Heart left ventricle (tissue), 16 donors: ENCODE measurements around the gene ORC6. TPM values are rescaled to one million over a fixed set of nuclear protein-coding genes. Genes with fewer than 3 reads are reported as not detected.
"Not testable (repeated sequence)": the region's sequence is repeated elsewhere in the genome, so short reads cannot be mapped to it uniquely, and the experiment has no call there.

Source experiments
- ATAC-seq, 4 donors: fragments of 200-7000 bp; cut with Tn5 transposase; one replicate each; pipeline ENCODE4 v1.9.1; 2020 to 2022; ENCODE audit warnings: moderate library complexity in 4 of 4, mild to moderate bottlenecking in 3 of 4, moderate number of reproducible peaks in 1 of 4
- DNase-seq, 5 donors: peaks; one replicate each; pipeline ENCODE4 v3.0.0-alpha.2; 2020
- H3K27ac ChIP-seq, 12 donors: fragments of 200-600 bp; sonication (generic) in 4 of 12; one replicate each; pipeline versions ENCODE4 v1.5.0 to v1.8.0; 2016 to 2022; ENCODE audit warnings: mild to moderate bottlenecking in 2 of 12
- H3K27me3 ChIP-seq, 9 donors: fragments of 200-600 bp; sonication (generic) in 2 of 9; one replicate each; pipeline versions ENCODE4 v1.5.1 to v1.8.0; 2016 to 2022; ENCODE audit warnings: mild to moderate bottlenecking in 3 of 9
- H3K36me3 ChIP-seq, 9 donors: fragments of 200-600 bp; sonication (generic) in 2 of 9; one replicate each; pipeline versions ENCODE4 v1.5.0 to v1.8.0; 2018 to 2022; ENCODE audit warnings: mild to moderate bottlenecking in 2 of 9
- H3K4me1 ChIP-seq, 12 donors: fragments of 200-600 bp; sonication (generic) in 4 of 12; one replicate each; pipeline versions ENCODE4 v1.5.0 to v1.8.0; 2016 to 2022; ENCODE audit warnings: mild to moderate bottlenecking in 3 of 12
- H3K4me3 ChIP-seq, 12 donors: fragments of 200-600 bp; sonication (generic) in 4 of 12; one replicate each; pipeline versions ENCODE4 v1.5.0 to v1.8.0; 2017 to 2022; ENCODE audit warnings: mild to moderate bottlenecking in 9 of 12, moderate library complexity in 4 of 12
- H3K9me3 ChIP-seq, 12 donors: fragments of 200-600 bp; sonication (generic) in 4 of 12; one replicate each; pipeline versions ENCODE4 v1.5.0 to v1.8.0; 2016 to 2022; ENCODE audit warnings: mild to moderate bottlenecking in 1 of 12
- CTCF ChIP-seq, 12 donors: fragments of 200-600 bp; sonication (generic) in 4 of 12; IDR thresholded peaks; one replicate each; pipeline versions ENCODE4 v1.5.0 to v1.8.0; 2018 to 2022; ENCODE audit warnings: antibody characterized with exemption in 12 of 12, mild to moderate bottlenecking in 5 of 12
- POLR2A ChIP-seq, 2 donors: fragments of 450-650 bp; IDR thresholded peaks; one replicate each; pipeline ENCODE4 v1.6.1; 2017; ENCODE audit warnings: antibody characterized with exemption in 2 of 2, mild to moderate bottlenecking in 2 of 2, moderate library complexity in 2 of 2
- WGBS, 4 donors: extraction: QIAGEN DNeasy Blood & Tissue Kit in 2 of 4; methylation state at CpG; one replicate each; pipeline versions ENCODE4 v1.1.5 to v1.1.7; 2013 to 2018; 5-methylcytosine and 5-hydroxymethylcytosine counted together
- intact Hi-C, 10 donors: fragments of 100-400 bp; cut with DNase I; formaldehyde crosslinking; loops; one replicate each; pipeline versions ENCODE4 v1.11.1 to v1.14.2; 2022
- polyA plus RNA-seq, 2 donors: library from polyadenylated mRNA; stranded (reverse); fragments of 200-250 nt; gene quantifications; one replicate each; pipeline ENCODE4 v1.2.3, GENCODE V29; 2013
- total RNA-seq, 9 donors: library from RNA; depleted of rRNA in 2 of 9; stranded (reverse); fragments of >200 nt in 2 of 9; fragmentation: NEBNext Ultra II Directional in 3 of 9; extraction: Animal tissue kit (Norgen Biotek cat#: 25700) in 3 of 9; gene quantifications; one replicate each; pipeline versions ENCODE4 v1.1.0 to v1.2.4, GENCODE V29; 2016 to 2023
- donor health status: ischemic (EF 13 %, LVEDD 7.1; RV severe dilation, severe dysfunction).
- donor health status: healthy with polysubstance abuse.
- donor health status: DM: no; HTN: yes; CAD: no.
- donor health status: DM: no; HTN: no; CAD: no.
- donor health status: ischemic (EF 25% LVEDD 6.9; RV normal size, moderate dysfunction).
- donor health status: ischemic (EF 25% LVEDD 5.7; RV mildly dilated, moderate dysfunction).
- donor health status: healthy.
- donor health status: DM: yes; HTN: yes; CAD: no.
- donor health status: ischemic (EF 35%, LVEDD 5.7; RV mildly dilated, moderate dysfunction).
- donor health status: nonischemic (EF 11% LVEDD 7.7; RV severe dilation, severe dysfunction).
- donor health status: DM: yes; HTN: yes; CAD: no.
- donor health status: PGD.
- donor health status: ischemic (EF 29% LVEDD 5.4; RV normal size, mild dysfunction).
- donor health status: nonischemic (EF 23%, LVEDD 6.1; RV moderate dilation, normal function).

The ORC6 gene
- total and polyA plus RNA-seq, 11 donors, result 1.3 to 4.3 (median 2.5) TPM

GRCh38 chr16:46673320-46674013, 16.0 kb upstream of the ORC6 start:
- Histone ChIP-seq H3K36me3 (peaks cover 0 to 100% (median 100%) of the 10 kb centered on the region in 9 donors), H3K27me3 (no peaks in the 10 kb centered on the region), H3K9me3 (no peaks in the 10 kb centered on the region), H3K27ac (no peak overlapping the region), H3K4me1 (no peaks in the 10 kb centered on the region), H3K4me3 (no peak overlapping the region)
- peak in 3 of 5 donors; percentile 30 to 52 (median 42) for DNase-seq
- ATAC-seq, result peak; percentile 85 to 96 (median 93)
- peak; percentile 83 to 94 (median 88) for TF ChIP-seq CTCF (IDR thresholded peaks at IDR 0.05)
- no peak for TF ChIP-seq POLR2A (IDR thresholded peaks at IDR 0.05)
- 56 to 58% (median 57%) methylated on average over 6 of the region's 6 CpGs for WGBS, 4 donors
- intact Hi-C loops, result loop anchor here in 9 of 10 donors (2.0 to 10.0 kb wide), 7 partner anchors 127 to 291 kb away; no protein-coding TSS in a partner anchor

- intact Hi-C loops, result loop anchor here in 3 of 10 donors (5.0 to 10.0 kb wide), 4 partner anchors 124 to 287 kb away; no protein-coding TSS in a partner anchor
- H3K9me3 ChIP-seq, H3K27ac ChIP-seq, H3K4me3 ChIP-seq, DNase-seq, ATAC-seq, H3K4me1 ChIP-seq, H3K27me3 ChIP-seq: not testable (repeated sequence)
- 92 to 100% (median 96%) methylated on average over 1 of the region's 1 CpG for WGBS, 4 donors
- peaks cover 0 to 99% (median 89%) of the 10 kb centered on the region in 9 donors for H3K36me3 ChIP-seq
Measured at GRCh38 chr16:46677943-46678342, 11.5 kb upstream of the ORC6 start.

DNA sequence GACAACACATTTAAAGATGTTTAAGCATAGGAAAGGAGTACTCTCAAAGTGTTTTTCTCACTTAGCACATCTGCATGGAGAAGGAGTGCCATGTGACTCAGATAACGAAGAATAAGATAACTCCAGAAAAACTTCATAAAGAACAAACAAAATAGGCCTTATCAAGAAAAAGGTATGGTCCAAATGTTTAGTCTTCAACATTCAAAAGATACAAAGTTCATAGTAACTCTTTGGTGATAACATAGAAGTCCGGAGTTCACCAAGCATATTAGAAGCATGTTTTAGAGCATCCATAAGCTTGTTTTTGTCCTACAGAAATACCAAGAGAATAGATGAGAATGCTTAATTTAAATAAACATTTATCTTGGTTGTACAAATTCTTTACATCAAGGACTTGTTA, 7.6 kb upstream of the ORC6 start:
- WGBS, 4 donors, result 70 to 75% (median 71%) methylated on average over 2 of the region's 2 CpGs
- Histone ChIP-seq H3K4me1 (peaks cover 0 to 39% (median 10%) of the 10 kb centered on the region in 12 donors), H3K36me3 (peaks cover 0 to 61% (median 52%) of the 10 kb centered on the region in 9 donors)
- not testable (repeated sequence) for H3K27me3 ChIP-seq, H3K27ac ChIP-seq, H3K4me3 ChIP-seq, H3K9me3 ChIP-seq, ATAC-seq, DNase-seq
- intact Hi-C loops, result loop anchor here in 1 of 10 donors (10.0 kb wide), 1 partner anchor 213 kb away; no protein-coding TSS in a partner anchor

GRCh38 chr16:46686815-46687473, 2.5 kb upstream of the ORC6 start:
- H3K4me1 ChIP-seq, result peaks cover 0 to 70% (median 31%) of the 10 kb centered on the region in 12 donors
- peak overlapping the region in 6 of 12 donors; percentile 73 to 97 (median 89) for H3K4me3 ChIP-seq
- intact Hi-C loops, result loop anchor here in 7 of 10 donors (2.0 to 10.0 kb wide), 7 partner anchors 100 to 286 kb away; partner anchors contain the start of genes C16orf87 (in 1 of the 7) and DNAJA2 (in 1 of the 7)

More at GRCh38 chr16:46686815-46687473, 2.5 kb upstream of the ORC6 start:
- H3K27ac ChIP-seq, result no peak overlapping the region
- WGBS, 4 donors, result 42 to 48% (median 47%) methylated on average over 5 of the region's 5 CpGs
- no peak for TF ChIP-seq CTCF (IDR thresholded peaks at IDR 0.05)
- no peak for TF ChIP-seq POLR2A (IDR thresholded peaks at IDR 0.05)
- no peaks in the 10 kb centered on the region for H3K9me3 ChIP-seq
- DNase-seq, result no peak
- no peaks in the 10 kb centered on the region for H3K27me3 ChIP-seq
- no peak for ATAC-seq
- peaks cover 0 to 12% (median 7%) of the 10 kb centered on the region in 9 donors for H3K36me3 ChIP-seq
